Suprapubic skin (tissue), 4 donors: Measurements from ENCODE around the gene SRP14.
A peak's percentile ranks its signal among the peaks of the same experiment; 100 is the strongest.

Experiments used
- EP300 ChIP-seq: sonication (generic); formaldehyde crosslinking; IDR thresholded peaks from one replicate; pipeline ENCODE4 v1.6.1; 2017; ENCODE audit warnings: antibody characterized with exemption
- POLR2AphosphoS5 ChIP-seq, 3 donors: sonication (generic); formaldehyde crosslinking; IDR thresholded peaks; one replicate each; pipeline ENCODE4 v1.6.1; 2017; ENCODE audit warnings: antibody characterized with exemption in 3 of 3
- TF ChIP-seq, protein P1 (sequence below), 2 donors: fragments of 200-600 bp in 1 of 2; fragments of 450-650 bp in 1 of 2; sonication (generic) in 1 of 2; IDR thresholded peaks; one replicate each; pipeline ENCODE4 v1.5.1; 2016 to 2019; ENCODE audit warnings: antibody characterized with exemption in 2 of 2, mild to moderate bottlenecking in 1 of 2, moderate library complexity in 1 of 2

DNA sequence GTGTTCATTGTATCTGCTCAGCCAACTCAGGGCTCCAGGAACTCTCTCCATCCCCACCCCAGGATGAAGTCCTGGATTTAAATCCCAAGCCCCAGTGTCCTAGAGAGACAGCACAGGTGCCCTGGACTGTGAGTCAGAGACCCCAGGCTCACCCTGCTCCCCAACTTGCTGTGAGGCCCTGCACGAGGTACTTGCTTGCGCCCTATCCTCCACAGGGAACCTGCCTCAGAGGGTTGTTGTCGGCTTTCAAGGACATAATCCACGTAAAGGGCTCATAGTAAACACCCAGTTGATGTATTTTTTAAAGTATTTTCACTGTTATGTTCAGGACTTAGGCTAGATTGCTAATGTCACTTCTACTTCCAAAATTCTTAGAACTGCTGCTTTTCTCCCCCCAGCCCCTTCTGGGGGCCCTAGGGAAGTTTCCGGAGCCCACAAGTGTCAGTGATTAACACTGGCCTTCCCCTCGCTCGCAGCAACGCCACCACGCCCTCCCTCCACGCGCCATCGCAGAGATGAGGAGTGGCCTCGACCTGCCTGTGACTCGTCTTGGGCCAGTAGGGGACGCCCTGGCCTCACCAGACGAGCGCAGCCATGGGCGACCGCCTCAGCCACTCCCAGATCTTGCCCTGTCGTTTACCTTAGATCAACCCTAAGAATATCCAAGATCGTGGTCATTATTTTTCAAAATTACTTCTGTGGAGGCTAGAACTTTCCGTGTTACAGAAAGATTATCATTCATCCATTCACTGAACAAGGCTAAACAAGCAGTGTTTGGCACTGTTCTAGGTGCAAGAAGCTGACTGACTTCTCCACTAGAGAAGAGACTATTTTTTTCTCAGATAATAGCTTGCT lies 6.0 kb upstream of the SRP14 start:
- TF ChIP-seq POLR2AphosphoS5 (IDR thresholded peaks at IDR 0.05) (no peak), EP300 (no peak)
- TF ChIP-seq, protein P1, sequence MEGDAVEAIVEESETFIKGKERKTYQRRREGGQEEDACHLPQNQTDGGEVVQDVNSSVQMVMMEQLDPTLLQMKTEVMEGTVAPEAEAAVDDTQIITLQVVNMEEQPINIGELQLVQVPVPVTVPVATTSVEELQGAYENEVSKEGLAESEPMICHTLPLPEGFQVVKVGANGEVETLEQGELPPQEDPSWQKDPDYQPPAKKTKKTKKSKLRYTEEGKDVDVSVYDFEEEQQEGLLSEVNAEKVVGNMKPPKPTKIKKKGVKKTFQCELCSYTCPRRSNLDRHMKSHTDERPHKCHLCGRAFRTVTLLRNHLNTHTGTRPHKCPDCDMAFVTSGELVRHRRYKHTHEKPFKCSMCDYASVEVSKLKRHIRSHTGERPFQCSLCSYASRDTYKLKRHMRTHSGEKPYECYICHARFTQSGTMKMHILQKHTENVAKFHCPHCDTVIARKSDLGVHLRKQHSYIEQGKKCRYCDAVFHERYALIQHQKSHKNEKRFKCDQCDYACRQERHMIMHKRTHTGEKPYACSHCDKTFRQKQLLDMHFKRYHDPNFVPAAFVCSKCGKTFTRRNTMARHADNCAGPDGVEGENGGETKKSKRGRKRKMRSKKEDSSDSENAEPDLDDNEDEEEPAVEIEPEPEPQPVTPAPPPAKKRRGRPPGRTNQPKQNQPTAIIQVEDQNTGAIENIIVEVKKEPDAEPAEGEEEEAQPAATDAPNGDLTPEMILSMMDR (IDR thresholded peaks at IDR 0.05): peak; percentile 74 to 81
